Measurements from ENCODE around the gene SSNA1.

DNA sequence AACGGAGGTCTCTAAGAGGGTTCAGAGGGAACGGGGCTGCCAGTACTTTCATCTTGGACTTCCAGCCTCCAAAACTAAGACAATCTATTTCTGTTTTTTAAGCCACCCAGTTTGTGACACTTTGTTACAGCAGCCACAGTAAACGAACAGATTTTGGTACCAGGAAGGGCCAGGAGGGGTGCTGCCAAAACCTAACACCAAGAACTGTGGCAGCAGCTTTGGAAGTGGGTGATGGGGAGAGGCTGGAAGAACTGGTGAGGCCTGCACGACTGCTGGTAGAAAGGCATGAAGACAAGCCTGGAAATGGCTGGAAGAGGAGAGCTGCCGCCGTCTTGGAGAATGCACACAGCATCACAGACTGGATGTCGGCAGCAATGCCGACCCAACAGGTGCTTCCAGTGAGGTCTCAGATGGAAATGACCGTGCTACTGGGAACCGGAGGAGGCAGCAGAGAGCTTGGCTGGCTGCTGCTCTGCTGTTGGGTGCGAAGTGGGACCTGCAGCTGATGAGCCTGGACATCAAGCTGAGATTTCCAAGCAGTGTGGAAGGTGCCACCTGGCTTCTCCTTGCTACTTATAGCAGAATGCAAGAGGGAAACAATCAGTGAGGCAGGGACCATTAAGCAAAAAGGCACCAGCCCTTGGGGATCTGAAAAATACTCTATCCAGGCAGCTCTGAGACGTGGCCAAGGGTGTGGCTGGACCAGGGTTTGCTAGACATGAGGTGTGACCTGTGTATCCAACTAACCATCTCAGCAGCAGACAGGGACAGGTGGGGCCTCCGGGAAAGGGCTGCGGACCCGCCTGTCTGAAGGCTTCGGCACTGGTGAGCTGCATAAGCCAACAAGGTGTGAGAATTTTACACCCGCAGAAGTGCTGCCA, 11.9 kb upstream of the SSNA1 start:
- TF ChIP-seq, protein P1, sequence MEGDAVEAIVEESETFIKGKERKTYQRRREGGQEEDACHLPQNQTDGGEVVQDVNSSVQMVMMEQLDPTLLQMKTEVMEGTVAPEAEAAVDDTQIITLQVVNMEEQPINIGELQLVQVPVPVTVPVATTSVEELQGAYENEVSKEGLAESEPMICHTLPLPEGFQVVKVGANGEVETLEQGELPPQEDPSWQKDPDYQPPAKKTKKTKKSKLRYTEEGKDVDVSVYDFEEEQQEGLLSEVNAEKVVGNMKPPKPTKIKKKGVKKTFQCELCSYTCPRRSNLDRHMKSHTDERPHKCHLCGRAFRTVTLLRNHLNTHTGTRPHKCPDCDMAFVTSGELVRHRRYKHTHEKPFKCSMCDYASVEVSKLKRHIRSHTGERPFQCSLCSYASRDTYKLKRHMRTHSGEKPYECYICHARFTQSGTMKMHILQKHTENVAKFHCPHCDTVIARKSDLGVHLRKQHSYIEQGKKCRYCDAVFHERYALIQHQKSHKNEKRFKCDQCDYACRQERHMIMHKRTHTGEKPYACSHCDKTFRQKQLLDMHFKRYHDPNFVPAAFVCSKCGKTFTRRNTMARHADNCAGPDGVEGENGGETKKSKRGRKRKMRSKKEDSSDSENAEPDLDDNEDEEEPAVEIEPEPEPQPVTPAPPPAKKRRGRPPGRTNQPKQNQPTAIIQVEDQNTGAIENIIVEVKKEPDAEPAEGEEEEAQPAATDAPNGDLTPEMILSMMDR (IDR thresholded peaks at IDR 0.05): peak; percentile 40 to 78 (median 55)
- no peak for TF ChIP-seq POLR2A (IDR thresholded peaks at IDR 0.05)
- no peak for TF ChIP-seq POLR2AphosphoS5 (IDR thresholded peaks at IDR 0.05)
